IMR-90 (cell line): ENCODE measurements around the gene HPS4. TPM values are rescaled to one million over a fixed set of nuclear protein-coding genes. Genes with fewer than 3 reads are reported as not detected.

ENCODE experiments used
- ATAC-seq: fragments of 200-7000 bp; cut with Tn5 transposase; 2 replicates; pipeline ENCODE4 v1.9.1; 2020; ENCODE audit warnings: low read depth, mild to moderate bottlenecking, moderate library complexity
- BruUV-seq: library from RNA; stranded (reverse); fragments of 400-500 nt; replicated peaks from 2 replicates; lab custom pipeline; 2021; lab: Mats Ljungman, UMichigan
- CTCF ChIA-PET: fragments of 300-600 bp; formaldehyde crosslinking; extraction: SDS; loops from one replicate; lab custom pipeline; 2021; ENCODE audit warnings: antibody characterized with exemption; lab: Yijun Ruan, JAX
- POLR2A ChIA-PET: fragments of 300-600 bp; sonication (Branson Sonifier 250); formaldehyde crosslinking; loops from one replicate; lab custom pipeline; 2022; ENCODE audit warnings: antibody characterized with exemption; ENCODE audit not compliant: unreplicated experiment; lab: Charles Lee
- DNase-seq: peaks from one replicate; pipeline ENCODE4 v3.0.0; 2013
- H2AFZ ChIP-seq: replicated peaks from 2 replicates; pipeline ENCODE3; 2013; ENCODE audit warnings: low read length, mild to moderate bottlenecking; ENCODE audit not compliant: poor library complexity
- H2AK5ac ChIP-seq: 2 replicates; pipeline ENCODE4 v1.6.1; 2013; ENCODE audit warnings: low read depth, low read length, inconsistent platforms
- H2AK9ac ChIP-seq: replicated peaks from 2 replicates; pipeline ENCODE3; 2013; ENCODE audit warnings: mild to moderate bottlenecking, low read depth, low read length, moderate library complexity; ENCODE audit not compliant: poor library complexity
- H2BK120ac ChIP-seq: 2 replicates; pipeline ENCODE4 v1.6.1; 2013; ENCODE audit warnings: low read depth, low read length, inconsistent platforms
- H2BK15ac ChIP-seq: 3 replicates; pipeline ENCODE4 v1.6.1; 2013; ENCODE audit warnings: low read depth, low read length, inconsistent platforms
- H2BK20ac ChIP-seq: 2 replicates; pipeline ENCODE4 v1.6.1; 2013; ENCODE audit warnings: low read depth, mild to moderate bottlenecking, inconsistent platforms, low read length, moderate library complexity
- H2BK5ac ChIP-seq: 2 replicates; pipeline ENCODE4 v1.6.1; 2013; ENCODE audit warnings: mild to moderate bottlenecking, low read depth, low read length, inconsistent platforms; ENCODE audit not compliant: poor library complexity, severe bottlenecking
- H3K14ac ChIP-seq: replicated peaks from 2 replicates; pipeline ENCODE4 v1.6.1; 2013; ENCODE audit warnings: low read depth, low read length, inconsistent platforms
- H3K18ac ChIP-seq: 2 replicates; pipeline ENCODE4 v1.6.1; 2013; ENCODE audit warnings: low read depth, low read length, control low read depth
- H3K23ac ChIP-seq: 2 replicates; pipeline ENCODE4 v1.6.1; 2013; ENCODE audit warnings: low read depth, low read length, inconsistent platforms
- H3K27ac ChIP-seq: 2 replicates; pipeline ENCODE4 v1.5.1; 2013; ENCODE audit warnings: mild to moderate bottlenecking, control low read depth, low read length; ENCODE audit not compliant: insufficient read depth
- H3K27me3 ChIP-seq: 2 replicates; pipeline ENCODE4 v1.6.1; 2013; ENCODE audit warnings: low read length; ENCODE audit not compliant: control insufficient read depth, insufficient read depth
- H3K36me3 ChIP-seq: 2 replicates; pipeline ENCODE4 v1.6.1; 2013; ENCODE audit warnings: low read length, mixed read lengths; ENCODE audit not compliant: control insufficient read depth, insufficient read depth
- H3K4ac ChIP-seq: 2 replicates; pipeline ENCODE4 v1.6.1; 2013; ENCODE audit warnings: low read depth, low read length, inconsistent platforms
- H3K4me1 ChIP-seq: 2 replicates; pipeline ENCODE4 v1.6.1; 2013; ENCODE audit warnings: low read length, mixed read lengths; ENCODE audit not compliant: control insufficient read depth, insufficient read depth
- H3K4me2 ChIP-seq: 2 replicates; pipeline ENCODE4 v1.6.1; 2013; ENCODE audit warnings: low read depth, mild to moderate bottlenecking, control low read depth, low read length, moderate library complexity
- H3K4me3 ChIP-seq: 2 replicates; pipeline ENCODE4 v1.5.1; 2013; ENCODE audit warnings: low read depth, mild to moderate bottlenecking, control low read depth, low read length, moderate library complexity; ENCODE audit not compliant: insufficient read depth
- H3K56ac ChIP-seq: 2 replicates; pipeline ENCODE4 v1.6.1; 2013; ENCODE audit warnings: low read length, inconsistent platforms; ENCODE audit not compliant: insufficient read depth; ENCODE audit errors: extremely low read depth
- H3K79me1 ChIP-seq, 2 experiments: 2 replicates each; pipeline ENCODE4 v1.6.1; 2013; ENCODE audit warnings: low read length in 2 of 2, inconsistent platforms in 1 of 2, low read depth in 1 of 2
- H3K9ac ChIP-seq: 2 replicates; pipeline ENCODE4 v1.6.1; 2013; ENCODE audit warnings: low read depth, low read length, control low read depth
- H3K9me1 ChIP-seq: 2 replicates; pipeline ENCODE4 v1.6.1; 2013; ENCODE audit warnings: low read length, inconsistent platforms; ENCODE audit not compliant: insufficient read depth
- H3K9me3 ChIP-seq: 2 replicates; pipeline ENCODE4 v1.6.1; 2013; ENCODE audit warnings: low read length; ENCODE audit not compliant: control insufficient read depth, insufficient read depth
- H4K20me1 ChIP-seq: 2 replicates; pipeline ENCODE4 v1.6.1; 2013; ENCODE audit warnings: low read length, inconsistent platforms; ENCODE audit not compliant: insufficient read depth
- H4K5ac ChIP-seq: 2 replicates; pipeline ENCODE4 v1.6.1; 2013; ENCODE audit warnings: mild to moderate bottlenecking, low read depth, low read length, control low read depth
- H4K8ac ChIP-seq, 2 experiments: 2 replicates each; pipeline ENCODE4 v1.6.1; 2013; ENCODE audit warnings: low read depth in 2 of 2, low read length in 2 of 2, control low read depth in 1 of 2, inconsistent platforms in 1 of 2
- H4K91ac ChIP-seq: 2 replicates; pipeline ENCODE4 v1.6.1; 2013; ENCODE audit warnings: low read depth, low read length, inconsistent platforms; ENCODE audit not compliant: insufficient read depth
- BHLHE40 ChIP-seq: fragments of 150-350 bp; IDR thresholded peaks from 2 replicates; pipeline ENCODE4 v1.6.1; 2016; ENCODE audit warnings: mild to moderate bottlenecking, low read depth, low read length
- CEBPB ChIP-seq: IDR thresholded peaks from 2 replicates; pipeline ENCODE4 v1.6.1; 2012; ENCODE audit warnings: low read depth, low read length, improper control_type of control experiment
- CHD1 ChIP-seq: IDR thresholded peaks from 2 replicates; pipeline ENCODE4 v1.6.1; 2012; ENCODE audit warnings: low read depth, low read length, improper control_type of control experiment
- FOS ChIP-seq: fragments of 150-350 bp; IDR thresholded peaks from 2 replicates; pipeline ENCODE4 v1.6.1; 2016; ENCODE audit warnings: low read depth, low read length
- MAFK ChIP-seq: IDR thresholded peaks from 2 replicates; pipeline ENCODE4 v1.6.1; 2012; ENCODE audit warnings: low read depth, low read length, improper control_type of control experiment
- MAZ ChIP-seq: IDR thresholded peaks from 2 replicates; pipeline ENCODE4 v1.6.1; 2012; ENCODE audit warnings: low read depth, mild to moderate bottlenecking, low read length, improper control_type of control experiment, moderate library complexity, borderline replicate concordance
- MXI1 ChIP-seq: IDR thresholded peaks from 2 replicates; pipeline ENCODE4 v1.6.1; 2012; ENCODE audit warnings: low read depth, mild to moderate bottlenecking, low read length, moderate library complexity, borderline replicate concordance
- NFE2L2 ChIP-seq: fragments of 150-350 bp; IDR thresholded peaks from 2 replicates; pipeline ENCODE4 v1.6.1; 2016; ENCODE audit warnings: low read depth, mild to moderate bottlenecking, low read length
- RCOR1 ChIP-seq: IDR thresholded peaks from 2 replicates; pipeline ENCODE4 v1.6.1; 2012; ENCODE audit warnings: mild to moderate bottlenecking, low read length, improper control_type of control experiment; ENCODE audit not compliant: insufficient replicate concordance
- RFX5 ChIP-seq: IDR thresholded peaks from 2 replicates; pipeline ENCODE4 v1.8.0; 2012; ENCODE audit warnings: low read depth, mild to moderate bottlenecking, low read length, moderate library complexity
- SMC3 ChIP-seq: fragments of 150-350 bp; IDR thresholded peaks from 2 replicates; pipeline ENCODE4 v1.6.1; 2016; ENCODE audit warnings: low read depth, mild to moderate bottlenecking, antibody characterized with exemption, low read length, moderate library complexity
- WGBS, 2 experiments: methylation state at CpG; one replicate each; pipeline versions ENCODE4 v1.1.5 to v1.1.7; 2013; ENCODE audit warnings: missing lambda C conversion rate in 2 of 2; ENCODE audit not compliant: insufficient read length in 1 of 2; ENCODE audit errors: extremely low coverage in 2 of 2; 5-methylcytosine and 5-hydroxymethylcytosine counted together
- dilution Hi-C: fragments of 300-500 bp; cut with HindIII; formaldehyde crosslinking; loops from one replicate; pipeline ENCODE4 v1.14.3; 2018; ENCODE audit warnings: low sequenced_read_pairs; ENCODE audit not compliant: unreplicated experiment
- in situ Hi-C: fragments of 300-500 bp; cut with MboI; formaldehyde crosslinking; loops from 3 replicates; pipeline ENCODE4 v1.14.3; 2019; ENCODE audit warnings: low sequenced_read_pairs, inconsistent platforms, mixed read lengths
- intact Hi-C: fragments of 100-400 bp; cut with micrococcal nuclease; formaldehyde crosslinking; loops from 2 replicates; pipeline ENCODE4 v1.10.0; 2022
- polyA plus RNA-seq, 3 experiments: library from polyadenylated mRNA; depleted of rRNA; stranded (reverse); fragments of >200 nt; gene quantifications; 2 replicates each; pipeline ENCODE4 v1.2.3, GENCODE V29; 2012; ENCODE audit warnings: low replicate concordance in 1 of 3
- total RNA-seq: library from RNA; depleted of rRNA; stranded (reverse); fragments of >200 nt; gene quantifications from 2 replicates; pipeline ENCODE4 v1.2.3, GENCODE V29; 2012
- TF ChIP-seq, protein P1 (sequence below): conservative IDR thresholded peaks from 2 replicates; pipeline ENCODE4 v1.5.1; 2012; ENCODE audit warnings: mild to moderate bottlenecking, low read depth, low read length, improper control_type of control experiment

The HPS4 gene
- total and polyA plus RNA-seq, 2 of the 4 experiments (the other 2 are of a cell fraction) = 15.8 to 19.0 TPM

DNA sequence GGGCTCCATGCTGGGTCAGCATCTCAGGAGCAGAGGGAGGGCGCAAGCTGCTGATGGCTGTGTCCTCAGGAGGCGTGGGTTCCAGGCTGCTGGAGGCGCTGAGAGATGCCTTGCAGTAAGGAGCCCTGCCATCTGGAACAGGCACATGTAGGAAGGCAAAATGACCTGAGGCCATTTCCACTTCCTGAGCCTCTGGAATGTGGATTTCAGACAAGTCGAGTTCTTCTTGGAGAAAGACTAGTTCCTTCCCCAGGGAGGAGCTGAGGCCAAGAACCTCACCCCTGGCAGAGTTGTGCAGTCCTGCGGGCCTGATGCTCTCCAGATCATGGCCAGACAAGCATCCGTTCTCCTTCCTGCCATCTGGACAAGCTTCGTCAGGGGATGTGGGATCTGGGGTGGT is 19.3 kb downstream of the HPS4 start:
- H2AFZ ChIP-seq = no peak overlapping the region
- dilution Hi-C loops (no loop called here), intact Hi-C loops (no loop called here), in situ Hi-C loops (loop anchor here (5.0 kb wide), 1 partner anchor 62 kb away; no protein-coding TSS in a partner anchor)
- POLR2A ChIA-PET = no interaction called here
- 100% methylated on average over 4 of the region's 7 CpGs; no CpG with 5 or more reads in 1 of the 2 experiments for WGBS, 2 experiments
- H2AK5ac ChIP-seq = no peak overlapping the region
- no peaks in the 10 kb centered on the region; the same call in 1 of the 2 replicates for H3K9me1 ChIP-seq
- no peak overlapping the region for H4K5ac ChIP-seq
- H2BK15ac ChIP-seq = no peak overlapping the region
- no peak overlapping the region for H3K56ac ChIP-seq
- no peak overlapping the region for H2AK9ac ChIP-seq
- no peak overlapping the region for H3K27ac ChIP-seq
- H3K4me1 ChIP-seq = no peaks in the 10 kb centered on the region
- H3K9me3 ChIP-seq = no peaks in the 10 kb centered on the region
- no peak overlapping the region for H2BK120ac ChIP-seq
- H3K36me3 ChIP-seq = peaks cover 52% of the 10 kb centered on the region
- no TSS peak for BruUV-seq
- no peak overlapping the region for H3K18ac ChIP-seq
- CTCF ChIA-PET = no interaction called here
- H3K9ac ChIP-seq = no peak overlapping the region
- H3K4me2 ChIP-seq = no peak overlapping the region
- H4K8ac ChIP-seq = no peak overlapping the region
- no peak overlapping the region for H2BK20ac ChIP-seq
- no peak overlapping the region for H3K4ac ChIP-seq
- H3K23ac ChIP-seq = no peak overlapping the region
- H4K20me1 ChIP-seq = 0 out of 2 replicates have a peak, but pooled peaks cover 6% of the 10 kb centered on the region
- ATAC-seq (no peak), DNase-seq (no peak)
- H2BK5ac ChIP-seq = no peak overlapping the region
- H4K91ac ChIP-seq = no peak overlapping the region
- H3K79me1 ChIP-seq = peaks cover 3 to 11% of the 10 kb centered on the region in 2 experiments; a peak in 3 of 4 replicates
- no peak overlapping the region for H3K4me3 ChIP-seq
- H3K14ac ChIP-seq = no peak overlapping the region
- TF ChIP-seq MXI1 = no peak
- no peak for TF ChIP-seq CHD1
- no peak for TF ChIP-seq MAZ
- TF ChIP-seq, protein P1, sequence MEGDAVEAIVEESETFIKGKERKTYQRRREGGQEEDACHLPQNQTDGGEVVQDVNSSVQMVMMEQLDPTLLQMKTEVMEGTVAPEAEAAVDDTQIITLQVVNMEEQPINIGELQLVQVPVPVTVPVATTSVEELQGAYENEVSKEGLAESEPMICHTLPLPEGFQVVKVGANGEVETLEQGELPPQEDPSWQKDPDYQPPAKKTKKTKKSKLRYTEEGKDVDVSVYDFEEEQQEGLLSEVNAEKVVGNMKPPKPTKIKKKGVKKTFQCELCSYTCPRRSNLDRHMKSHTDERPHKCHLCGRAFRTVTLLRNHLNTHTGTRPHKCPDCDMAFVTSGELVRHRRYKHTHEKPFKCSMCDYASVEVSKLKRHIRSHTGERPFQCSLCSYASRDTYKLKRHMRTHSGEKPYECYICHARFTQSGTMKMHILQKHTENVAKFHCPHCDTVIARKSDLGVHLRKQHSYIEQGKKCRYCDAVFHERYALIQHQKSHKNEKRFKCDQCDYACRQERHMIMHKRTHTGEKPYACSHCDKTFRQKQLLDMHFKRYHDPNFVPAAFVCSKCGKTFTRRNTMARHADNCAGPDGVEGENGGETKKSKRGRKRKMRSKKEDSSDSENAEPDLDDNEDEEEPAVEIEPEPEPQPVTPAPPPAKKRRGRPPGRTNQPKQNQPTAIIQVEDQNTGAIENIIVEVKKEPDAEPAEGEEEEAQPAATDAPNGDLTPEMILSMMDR = no peak
- no peak for TF ChIP-seq SMC3
- no peak for TF ChIP-seq MAFK
- no peak for TF ChIP-seq CEBPB
- TF ChIP-seq RCOR1 = no peak
- TF ChIP-seq BHLHE40 = no peak
- TF ChIP-seq RFX5 = no peak
- no peak for TF ChIP-seq FOS
- no peak for TF ChIP-seq NFE2L2
- no peaks in the 10 kb centered on the region for H3K27me3 ChIP-seq
